SK-N-SH (cell line): ENCODE data around the gene ZCRB1. TPM values are rescaled to one million over a fixed set of nuclear protein-coding genes. Genes with fewer than 3 reads are reported as not detected.

ENCODE experiments used
- polyA plus RNA-seq, 3 experiments: library from polyadenylated mRNA; depleted of rRNA; stranded (reverse); fragments of >200 nt; gene quantifications; 2 replicates each; pipeline ENCODE4 v1.2.3, GENCODE V29; 2012
- small RNA-seq, 7 experiments: library from RNA; depleted of rRNA; stranded (forward); fragments of <200 nt; gene quantifications; one replicate each; pipeline ENCODE3, GENCODE V24; 2012

Gene ZCRB1
- polyA plus RNA-seq, 1 of the 3 experiments (the other 2 are of a cell fraction), result 18.7 TPM

Small RNA genes within 50 kb of the gene (small RNA-seq; reads per million reads assigned to genes)
- gene MIR7851, result 0 reads per million in 7 experiments
- 0 reads per million in 7 experiments for gene RF00090

Other genes starting within 250 kb of the ZCRB1 start
- gene GXYLT1, start 181.2 kb downstream of the ZCRB1 start, polyA plus RNA-seq (2012; rRNA removed), result 5.0 and 5.8 TPM in 2 replicates
- 5.3 and 6.7 TPM in 2 replicates for gene YAF2, start 87.8 kb downstream of the ZCRB1 start, polyA plus RNA-seq (2012; rRNA removed)
- gene PPHLN1, start 73 bp upstream of the ZCRB1 start, polyA plus RNA-seq (2012; rRNA removed), result 55.4 and 61.2 TPM in 2 replicates